ENCODE data around the gene ASTN2.
"Not testable (repeated sequence)": the region's sequence is repeated elsewhere in the genome, so short reads cannot be mapped to it uniquely, and the experiment has no call there.

The ASTN2 gene

DNA sequence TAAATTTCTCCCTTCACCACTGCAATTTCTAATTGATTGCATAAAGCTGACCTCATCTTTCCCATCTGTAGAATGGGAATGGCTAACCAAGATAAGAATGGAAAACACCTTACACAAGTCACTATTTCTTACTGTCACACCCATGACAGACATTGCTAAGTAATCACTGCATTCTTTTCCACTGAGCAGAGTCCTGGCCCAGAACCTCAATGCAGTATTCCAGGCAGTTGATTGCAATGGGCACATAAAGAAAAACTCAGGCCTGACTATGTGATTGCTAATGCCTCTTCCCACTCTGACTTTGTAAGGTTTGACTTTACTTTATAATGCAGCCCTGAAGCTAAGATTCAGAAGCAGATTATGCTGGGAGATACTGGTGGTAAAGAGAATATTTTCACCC lies 698.4 kb downstream of the ASTN2 start:
- DNase-seq (ENCODE audit: low read depth in 3 of 3, low spot score in 1 of 3): no peak

DNA sequence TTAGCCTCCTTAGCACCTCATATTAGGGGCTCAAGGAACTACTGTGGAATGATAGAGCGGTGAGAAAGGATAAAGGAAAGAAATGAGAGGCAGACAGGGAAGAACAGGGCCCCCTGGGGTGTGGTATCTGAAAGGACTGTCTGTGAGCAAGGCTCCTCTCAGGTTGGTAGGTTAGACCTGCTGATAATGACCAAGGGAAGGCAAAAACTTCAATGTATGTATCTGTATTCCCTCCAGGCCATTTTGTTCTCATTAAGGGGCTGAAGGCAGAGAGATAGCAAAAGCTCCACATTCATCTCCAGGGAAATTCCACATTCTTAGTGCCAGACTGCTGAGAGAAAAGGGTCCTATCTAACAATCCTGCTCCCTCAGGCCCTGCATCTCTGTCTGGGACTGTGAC lies 699.1 kb downstream of the ASTN2 start:
- DNase-seq (ENCODE audit: low read depth in 3 of 3, low spot score in 1 of 3): no peak

DNA sequence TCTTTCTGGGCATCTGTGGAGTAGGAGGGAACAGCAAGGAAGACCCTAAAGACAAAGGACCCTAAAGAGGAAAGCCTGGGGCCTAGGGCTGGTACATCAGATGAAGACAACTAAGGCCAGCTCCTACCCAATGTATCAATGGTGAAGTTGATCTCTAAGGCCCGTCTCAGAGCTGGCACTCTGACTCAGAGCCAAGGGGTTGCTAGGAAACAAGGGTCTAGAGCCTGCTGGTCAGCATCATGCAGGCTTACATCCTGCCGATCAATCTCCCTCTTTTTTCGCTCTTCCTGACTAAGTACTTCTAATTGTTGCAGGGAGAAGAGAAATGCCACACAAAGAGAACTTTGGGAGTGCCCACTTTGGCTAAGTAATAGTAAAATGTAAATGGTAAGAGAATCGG lies 701.6 kb downstream of the ASTN2 start:
- DNase-seq (ENCODE audit: low read depth in 3 of 3, low spot score in 1 of 3): no peak

DNA sequence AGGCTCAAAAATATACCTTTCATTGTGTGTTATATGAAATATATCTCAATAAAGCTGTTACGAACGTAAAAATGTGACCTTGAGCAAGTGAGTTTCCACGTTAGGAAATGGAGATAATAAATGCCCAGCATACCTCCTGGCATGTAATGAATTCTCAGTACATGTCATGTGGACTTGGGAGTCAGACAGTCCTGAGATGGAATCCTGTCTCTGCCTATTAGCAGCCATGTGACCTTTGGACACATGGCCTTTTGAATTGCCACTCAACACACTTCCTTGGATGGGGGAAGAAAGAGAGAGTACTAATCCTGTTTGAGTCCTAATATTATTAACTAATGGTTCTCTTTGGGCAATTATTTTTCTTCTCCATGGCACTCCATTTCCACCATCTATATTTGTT lies 702.1 kb downstream of the ASTN2 start:
- no peak for DNase-seq (ENCODE audit: low read depth in 3 of 3, low spot score in 1 of 3)

DNA sequence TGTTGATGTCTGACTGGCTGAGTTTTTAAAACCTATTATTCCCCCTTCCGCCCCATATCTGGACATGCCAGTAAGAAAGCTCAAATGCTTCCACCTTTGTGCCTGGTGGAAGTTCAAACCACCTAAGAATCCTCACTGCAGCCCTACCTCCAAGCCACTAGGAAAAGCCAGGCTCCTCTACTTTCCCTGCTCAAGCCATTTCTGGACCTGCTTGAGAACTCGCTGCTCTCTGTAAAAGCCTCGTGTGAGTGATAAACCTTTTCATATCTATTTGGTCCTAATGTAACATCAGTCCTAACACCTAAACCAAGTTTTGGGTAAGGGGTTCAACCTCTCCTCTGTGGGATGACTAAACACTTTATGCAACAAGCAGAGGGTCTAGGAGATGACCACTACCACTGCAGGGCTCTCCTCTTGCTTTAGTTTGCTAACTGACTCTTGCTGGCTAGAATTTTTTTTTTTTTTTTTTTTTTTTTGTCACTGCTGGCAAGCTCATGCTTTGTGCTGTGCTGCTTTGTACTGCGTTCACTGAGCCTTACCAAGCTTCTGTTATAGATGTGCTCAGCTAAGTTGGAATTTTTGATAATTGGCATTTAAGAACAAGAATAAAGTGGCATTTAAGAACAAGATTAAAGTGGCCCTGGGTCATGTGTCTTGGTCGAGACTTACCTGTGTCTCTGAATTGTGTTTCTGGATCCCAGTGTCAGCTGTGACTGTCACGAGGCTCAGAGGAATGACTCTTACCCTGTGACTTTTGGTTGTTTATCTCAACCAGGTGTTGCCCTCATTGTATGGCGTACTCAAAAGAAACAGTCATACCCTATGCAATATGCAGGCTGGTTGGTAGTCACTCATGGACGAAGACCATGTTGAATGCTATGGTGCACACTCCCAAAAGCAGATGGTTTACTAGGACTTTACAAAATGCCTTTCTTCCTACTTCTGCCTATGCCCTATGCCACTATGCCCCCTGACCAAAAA lies 708.3 kb downstream of the ASTN2 start:
- no peak for DNase-seq (ENCODE audit: low read depth in 3 of 3, low spot score in 1 of 3)

DNA sequence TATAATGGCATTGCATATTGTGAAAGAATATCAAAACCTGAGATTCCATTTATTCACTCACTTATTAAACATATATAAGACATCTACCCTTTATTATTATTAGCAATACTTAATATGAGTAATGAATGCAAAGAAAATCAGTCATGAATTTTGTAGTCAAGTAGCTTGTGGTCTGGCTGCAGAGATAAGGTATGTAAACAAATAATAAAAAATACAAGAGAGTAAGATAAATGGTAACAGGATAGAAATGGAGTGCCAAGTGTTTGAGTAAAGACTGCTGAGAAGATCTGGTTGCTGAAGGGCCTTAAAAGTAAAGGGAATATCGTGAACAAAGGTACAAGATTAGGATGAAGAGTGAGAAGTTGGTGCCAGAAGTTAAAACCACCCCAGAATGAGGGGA lies 709.3 kb downstream of the ASTN2 start:
- no peak for DNase-seq (ENCODE audit: low read depth in 3 of 3, low spot score in 1 of 3)

DNA sequence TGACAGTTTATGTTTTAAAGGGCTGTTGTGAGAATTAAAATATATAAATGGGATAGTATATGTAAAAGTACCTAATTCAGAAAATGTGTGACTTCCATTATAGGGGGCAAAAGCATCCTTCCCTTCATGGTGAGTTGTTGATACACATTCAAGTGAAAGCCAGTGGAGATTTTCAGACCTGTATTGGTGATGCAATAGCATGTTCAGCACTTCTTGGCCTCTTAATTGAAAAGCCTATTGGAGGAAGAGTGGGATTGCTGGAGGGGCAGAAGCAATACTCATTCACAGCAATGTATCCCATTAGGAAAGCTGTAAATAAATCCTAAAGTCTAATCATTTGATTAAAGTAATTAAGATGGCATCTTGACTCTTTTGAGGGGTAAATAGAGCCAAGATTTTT lies 710.4 kb downstream of the ASTN2 start:
- DNase-seq (ENCODE audit: low read depth in 3 of 3, low spot score in 1 of 3): no peak

DNA sequence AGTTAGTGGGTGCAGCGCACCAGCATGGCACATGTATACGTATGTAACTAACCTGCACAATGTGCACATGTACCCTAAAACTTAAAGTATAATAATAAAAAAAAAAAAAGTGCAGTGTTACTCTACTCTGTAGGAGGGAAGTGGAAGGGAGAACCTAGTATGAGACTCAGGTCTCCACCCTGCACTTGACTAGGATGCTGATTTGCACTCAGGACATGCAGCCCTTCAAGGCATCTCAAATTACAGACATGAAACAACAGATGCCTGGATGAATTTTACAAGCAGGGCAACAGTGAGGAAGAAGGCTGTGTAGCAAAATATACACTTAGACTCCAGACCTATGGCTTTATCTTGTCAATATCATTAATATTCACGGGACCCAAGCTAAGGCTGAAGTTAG lies 711.2 kb downstream of the ASTN2 start:
- no peak for DNase-seq (ENCODE audit: low read depth in 3 of 3, low spot score in 1 of 3)

DNA sequence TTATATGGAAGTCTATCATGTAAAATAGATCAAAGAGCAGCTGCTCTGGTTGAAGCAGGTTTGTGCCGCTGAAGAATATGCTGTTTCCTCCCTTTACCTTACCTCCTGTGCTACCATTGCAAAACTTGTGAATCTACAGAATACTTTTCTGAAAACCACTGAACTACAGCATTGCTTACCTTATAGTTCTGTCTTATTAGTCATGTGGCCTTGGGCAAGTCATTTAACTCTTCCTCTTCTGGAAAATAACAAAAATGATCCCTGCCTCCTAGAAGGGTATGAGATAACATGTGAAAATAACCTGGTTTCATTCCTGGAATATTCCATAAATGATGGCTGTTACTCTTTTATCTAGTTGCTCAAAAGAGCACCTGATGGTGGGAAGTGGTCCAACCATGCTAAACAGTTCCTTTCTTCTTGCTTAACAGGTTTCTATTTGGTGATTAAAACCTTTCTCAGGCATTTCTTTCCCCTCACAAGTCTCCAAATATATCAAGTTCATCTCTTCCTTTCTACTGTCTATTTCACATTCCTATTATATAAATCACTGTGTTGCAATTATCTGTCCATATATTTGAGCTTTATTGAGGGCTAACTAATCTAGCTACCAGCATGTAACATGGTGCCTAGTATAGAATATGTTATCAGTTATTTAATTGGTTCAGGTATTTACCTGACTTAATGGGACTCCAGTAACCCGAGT lies 712.8 kb downstream of the ASTN2 start:
- no peak for DNase-seq (ENCODE audit: low read depth in 3 of 3, low spot score in 1 of 3)

DNA sequence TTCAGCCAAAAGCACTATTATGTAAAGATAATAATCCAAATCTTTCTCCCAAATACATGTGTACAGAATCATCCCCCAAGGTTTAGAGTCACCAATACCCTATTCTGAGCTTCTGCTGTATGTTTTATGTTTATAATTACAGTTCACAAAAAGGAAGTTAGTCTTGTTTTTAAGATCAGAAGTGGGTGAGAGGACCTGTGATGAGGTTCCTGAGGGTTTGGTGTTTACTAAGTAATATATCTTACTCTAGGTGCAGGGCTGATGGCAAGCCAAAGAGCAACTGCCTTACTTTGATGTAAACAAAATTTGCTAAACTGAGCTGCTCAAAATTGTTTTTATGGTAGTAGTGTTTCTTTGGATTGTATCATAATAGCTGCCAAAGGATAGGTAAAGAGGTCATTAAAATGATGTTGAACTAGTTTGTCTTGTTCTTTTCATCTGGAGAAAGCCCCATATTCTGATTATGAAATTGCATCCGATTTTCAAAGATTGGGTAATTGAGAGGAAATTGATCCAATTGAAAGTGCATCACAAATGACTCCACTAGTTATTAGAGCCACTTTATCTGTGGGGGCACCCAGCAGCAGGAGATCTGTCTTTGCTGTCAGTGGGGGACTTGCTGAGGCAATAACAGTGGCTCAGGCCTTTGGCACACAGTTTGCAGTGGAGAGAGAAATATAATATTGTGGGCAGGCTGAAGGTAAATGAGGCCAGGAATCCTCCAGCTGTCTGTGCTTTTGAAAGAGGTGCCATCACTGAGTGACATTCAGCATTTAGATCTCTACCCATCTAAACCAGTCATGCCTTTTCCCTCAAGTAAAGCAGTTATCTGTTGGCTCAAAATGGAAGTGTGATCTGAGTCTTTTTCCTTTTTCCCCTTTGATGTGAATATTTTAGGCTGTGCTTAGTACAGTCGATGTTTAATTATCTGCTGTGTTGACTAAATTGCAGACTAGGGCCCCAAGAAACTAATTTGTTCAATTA lies 713.7 kb downstream of the ASTN2 start:
- no peak for DNase-seq (ENCODE audit: low read depth in 3 of 3, low spot score in 1 of 3)

DNA sequence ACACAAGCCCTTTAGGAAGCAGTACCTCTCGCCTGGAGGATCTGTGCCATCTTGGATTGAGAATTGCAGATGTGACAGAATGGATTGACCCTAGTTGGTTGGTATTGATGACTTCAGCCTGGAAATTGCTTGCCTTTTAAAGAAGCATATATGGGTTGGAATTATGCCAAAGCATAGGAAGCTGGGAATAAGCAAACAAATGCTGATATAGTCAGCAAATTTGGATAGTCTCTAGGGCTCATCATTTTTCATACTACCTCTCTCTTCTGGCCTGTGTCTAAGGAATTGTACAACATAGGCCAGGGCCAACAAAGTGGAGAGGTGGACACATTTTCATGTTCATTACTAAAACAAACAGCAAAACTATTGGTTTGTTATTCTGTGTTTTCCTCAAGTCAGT lies 714.6 kb downstream of the ASTN2 start:
- DNase-seq (ENCODE audit: low read depth in 3 of 3, low spot score in 1 of 3): no peak

DNA sequence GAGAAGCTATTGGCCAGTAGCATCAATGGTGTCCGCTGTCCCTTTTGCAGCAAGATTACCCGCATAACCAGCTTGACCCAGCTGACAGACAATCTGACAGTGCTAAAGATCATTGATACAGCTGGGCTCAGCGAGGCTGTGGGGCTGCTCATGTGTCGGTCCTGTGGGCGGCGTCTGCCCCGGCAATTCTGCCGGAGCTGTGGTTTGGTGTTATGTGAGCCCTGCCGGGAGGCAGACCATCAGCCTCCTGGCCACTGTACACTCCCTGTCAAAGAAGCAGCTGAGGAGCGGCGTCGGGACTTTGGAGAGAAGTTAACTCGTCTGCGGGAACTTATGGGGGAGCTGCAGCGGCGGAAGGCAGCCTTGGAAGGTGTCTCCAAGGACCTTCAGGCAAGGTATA lies 717.0 kb downstream of the ASTN2 start:
- DNase-seq (ENCODE audit: low read depth in 3 of 3, low spot score in 1 of 3): no peak

DNA sequence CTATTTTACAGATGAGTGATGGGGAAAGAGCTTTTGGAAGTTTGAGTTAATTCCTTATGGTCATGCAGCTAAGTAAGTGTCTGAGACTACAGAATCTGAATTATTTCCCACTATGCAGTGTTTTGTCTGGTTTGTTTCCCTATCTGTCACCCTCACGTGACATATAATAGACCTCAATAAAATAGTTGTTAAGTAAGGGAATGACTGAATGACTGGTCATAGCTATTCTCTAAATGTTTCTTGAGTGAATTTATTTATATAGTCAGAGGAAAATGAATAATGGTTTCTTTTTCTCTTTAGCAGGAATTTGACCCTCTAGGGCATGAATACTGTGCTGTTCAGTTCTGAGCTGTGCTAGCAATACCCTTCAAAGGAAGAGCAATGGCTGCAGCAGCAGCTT lies 717.5 kb downstream of the ASTN2 start:
- no peak for DNase-seq (ENCODE audit: low read depth in 3 of 3, low spot score in 1 of 3)

DNA sequence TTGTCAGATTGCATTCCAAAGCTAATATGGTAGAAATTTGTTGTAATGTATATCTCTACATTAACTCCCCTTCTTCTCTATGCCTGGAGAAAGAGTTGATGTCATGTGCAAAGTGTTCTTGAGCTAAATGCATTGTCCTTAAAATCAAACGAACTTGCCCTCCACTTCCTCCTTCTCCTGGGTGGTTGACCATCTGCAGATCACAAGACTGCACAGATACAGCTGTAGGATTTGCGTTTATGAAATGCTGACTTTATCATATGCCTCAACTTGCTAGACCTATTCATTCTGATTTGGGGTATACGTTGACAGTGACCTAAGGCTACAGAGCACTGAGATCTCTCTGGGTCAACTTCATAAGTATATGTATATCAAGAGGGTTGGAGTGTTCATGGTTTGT lies 719.4 kb downstream of the ASTN2 start:
- DNase-seq (ENCODE audit: low read depth in 3 of 3, low spot score in 1 of 3): no peak

DNA sequence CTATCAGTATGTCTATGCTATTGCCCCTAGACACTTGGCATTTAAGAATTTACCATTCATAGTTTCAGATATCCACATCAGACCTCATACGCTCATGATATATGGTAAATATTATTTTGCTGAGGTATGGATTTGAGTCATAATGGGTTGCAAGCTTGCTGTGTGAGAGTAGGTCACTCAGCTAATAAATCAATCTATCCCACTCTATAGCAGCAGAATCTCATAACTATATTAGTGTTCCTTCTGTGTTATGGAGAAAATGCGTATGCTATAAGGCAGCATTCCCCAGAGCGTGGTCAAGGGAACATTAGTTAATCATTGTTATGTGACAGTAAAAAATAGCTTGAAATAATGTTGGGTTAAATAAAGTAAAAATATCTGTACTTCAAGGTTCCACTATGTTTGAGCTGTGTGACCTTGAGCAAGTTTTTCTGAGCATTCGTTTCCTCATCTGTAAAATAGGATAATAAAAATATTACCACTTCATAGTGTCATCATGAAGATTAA lies 720.0 kb downstream of the ASTN2 start:
- DNase-seq (ENCODE audit: low read depth in 3 of 3, low spot score in 1 of 3): no peak

DNA sequence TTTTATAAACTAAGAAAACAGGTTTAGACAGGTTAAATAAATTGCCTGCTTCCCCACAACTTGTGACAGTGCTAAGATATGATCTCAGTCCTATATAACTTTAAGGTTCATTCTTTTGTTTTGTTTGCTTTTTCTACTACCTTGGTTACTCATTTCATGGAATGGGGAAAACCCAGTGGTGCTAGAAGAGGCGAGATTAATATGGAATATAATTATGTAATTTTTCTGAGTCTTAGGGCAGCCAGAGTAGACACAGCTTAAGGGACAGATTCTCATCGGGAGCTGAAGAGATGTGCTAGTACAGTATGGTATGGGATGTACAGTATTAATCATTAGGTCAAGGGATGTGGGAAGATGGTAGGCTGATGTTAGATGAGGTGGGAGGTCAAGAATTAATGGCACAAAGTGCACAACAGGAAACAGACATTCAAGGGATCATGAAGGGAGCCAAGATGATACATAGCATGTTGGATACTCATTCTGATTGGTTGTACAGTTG lies 721.6 kb downstream of the ASTN2 start:
- DNase-seq (ENCODE audit: low read depth in 3 of 3, low spot score in 1 of 3): no peak

DNA sequence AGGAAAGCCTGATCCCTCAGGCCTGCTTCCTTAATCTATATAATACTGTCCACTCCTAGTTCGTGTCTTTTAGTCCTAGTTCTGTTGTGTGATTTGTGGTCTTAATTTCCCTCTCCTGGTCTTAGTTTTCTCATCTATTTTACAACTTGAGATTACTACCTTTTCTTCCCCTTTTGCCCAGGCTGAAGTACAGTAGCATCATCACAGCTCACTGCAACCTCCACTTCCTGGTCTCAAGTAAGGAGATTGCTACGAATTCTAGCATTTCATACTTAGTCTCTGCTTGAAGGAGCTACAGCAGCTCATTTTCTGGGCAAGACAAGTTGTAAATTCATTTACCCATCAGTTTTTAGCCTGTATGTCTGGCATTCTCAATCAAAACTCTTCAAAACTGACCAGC lies 722.2 kb downstream of the ASTN2 start:
- no peak for DNase-seq (ENCODE audit: low read depth in 3 of 3, low spot score in 1 of 3)

DNA sequence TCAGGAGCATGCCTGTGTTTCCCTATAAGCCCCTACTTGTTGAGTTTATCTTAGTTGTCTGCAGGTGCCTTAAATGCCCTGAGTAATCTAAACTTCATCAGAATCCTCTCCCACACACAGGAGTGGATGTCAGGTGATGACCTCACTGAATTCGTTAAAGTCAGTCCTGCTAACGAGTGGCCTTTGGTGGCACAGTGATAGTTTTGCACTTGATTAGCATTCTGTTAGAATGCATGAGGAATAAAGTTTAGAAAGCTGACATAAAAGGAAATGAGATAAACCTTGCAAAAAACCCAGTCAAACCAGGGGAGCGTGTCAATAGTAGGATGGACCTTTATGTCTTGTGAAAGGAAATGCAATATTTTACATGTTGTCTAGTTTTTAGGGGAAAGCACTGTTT lies 723.2 kb downstream of the ASTN2 start:
- no peak for DNase-seq (ENCODE audit: low read depth in 3 of 3, low spot score in 1 of 3)

DNA sequence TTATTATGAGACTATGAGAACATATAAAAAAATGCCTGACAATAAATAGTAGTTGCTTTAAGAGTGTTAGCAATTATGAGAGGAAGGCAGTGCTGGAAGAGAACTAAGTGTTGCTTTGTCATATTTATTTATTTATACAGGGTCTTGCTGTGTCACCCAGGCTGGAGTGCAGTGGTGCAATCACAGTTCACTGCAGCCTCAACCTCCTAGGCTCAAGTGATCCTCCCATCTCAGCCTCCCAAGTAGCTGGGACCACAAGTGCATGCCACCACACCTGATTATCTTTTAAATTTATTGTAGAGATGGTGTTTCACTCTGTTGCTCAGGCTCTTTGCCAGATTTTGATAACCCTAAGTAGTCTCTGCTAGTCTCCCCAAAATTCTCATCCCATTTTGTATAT lies 724.1 kb downstream of the ASTN2 start:
- DNase-seq (ENCODE audit: low read depth in 3 of 3, low spot score in 1 of 3): not testable (repeated sequence)

DNA sequence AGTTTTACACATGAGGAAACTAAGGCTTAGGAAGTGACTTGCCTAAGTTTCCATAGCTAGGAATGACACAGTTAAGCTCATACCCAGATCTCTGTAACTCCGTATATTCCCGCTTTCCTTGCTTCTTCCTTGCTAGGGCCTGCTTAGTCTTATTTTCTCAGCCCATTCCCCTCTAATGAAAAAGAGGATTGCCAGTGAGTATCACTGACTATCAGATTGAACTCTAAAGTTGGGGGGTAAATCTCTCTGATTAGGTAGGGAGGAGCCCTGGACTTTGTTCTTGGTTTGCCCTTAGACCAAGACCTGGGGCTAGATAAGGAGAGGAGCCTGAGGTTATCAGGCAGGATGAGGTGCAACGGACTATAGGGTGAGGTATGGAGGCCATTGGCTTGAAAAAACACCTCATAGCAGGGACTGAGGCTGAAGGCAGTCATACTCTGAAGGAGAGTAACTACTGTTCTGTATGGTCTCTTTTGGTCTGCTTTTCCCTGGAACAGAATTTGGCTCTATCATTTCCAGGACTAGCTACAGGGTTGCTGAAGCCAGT lies 725.3 kb downstream of the ASTN2 start:
- DNase-seq (ENCODE audit: low read depth in 3 of 3, low spot score in 1 of 3): no peak
